Smooth muscle cell (in vitro differentiated cells): ENCODE results near the gene PNPLA6. TPM values are rescaled to one million over a fixed set of nuclear protein-coding genes. Genes with fewer than 3 reads are reported as not detected.

ENCODE experiments used
- DNase-seq: peaks from one replicate; lab custom pipeline; 2025; ENCODE audit not compliant: unreplicated experiment; lab: John Stamatoyannopoulos, UW
- H2AFZ ChIP-seq: fragments of 200-600 bp; sonication (generic); 2 replicates; pipeline ENCODE4 v1.6.0; 2016; ENCODE audit warnings: antibody characterized with exemption, low read depth, mild to moderate bottlenecking
- H3F3A ChIP-seq: fragments of 200-600 bp; sonication (generic); 2 replicates; pipeline ENCODE4 v1.6.0; 2017; ENCODE audit warnings: antibody characterized with exemption, low read depth
- H3K27ac ChIP-seq: fragments of 200-600 bp; sonication (generic); 2 replicates; pipeline ENCODE4 v1.5.1; 2016; ENCODE audit warnings: low read depth, mild to moderate bottlenecking
- H3K27me3 ChIP-seq: fragments of 200-600 bp; sonication (generic); 2 replicates; pipeline ENCODE4 v1.6.1; 2016; ENCODE audit warnings: low read depth, mild to moderate bottlenecking
- H3K36me3 ChIP-seq: fragments of 200-600 bp; sonication (generic); 2 replicates; pipeline ENCODE4 v1.5.1; 2016; ENCODE audit warnings: low read depth
- H3K4me1 ChIP-seq: fragments of 200-600 bp; sonication (generic); 2 replicates; pipeline ENCODE4 v1.5.1; 2016; ENCODE audit warnings: low read depth
- H3K4me2 ChIP-seq: fragments of 200-600 bp; sonication (generic); 2 replicates; pipeline ENCODE4 v1.6.0; 2016; ENCODE audit warnings: mild to moderate bottlenecking
- H3K4me3 ChIP-seq: fragments of 200-600 bp; sonication (generic); 2 replicates; pipeline ENCODE4 v1.5.1; 2016; ENCODE audit warnings: mild to moderate bottlenecking
- H3K79me2 ChIP-seq: fragments of 200-600 bp; sonication (generic); 2 replicates; pipeline ENCODE4 v1.6.0; 2016; ENCODE audit warnings: low read depth, mild to moderate bottlenecking
- H3K9ac ChIP-seq: fragments of 200-600 bp; sonication (generic); 2 replicates; pipeline ENCODE4 v1.6.0; 2016; ENCODE audit warnings: low read depth
- H3K9me3 ChIP-seq: fragments of 200-600 bp; sonication (generic); replicated peaks from 2 replicates; pipeline ENCODE4 v1.5.1; 2016; ENCODE audit warnings: low read depth
- H4K20me1 ChIP-seq: fragments of 200-600 bp; sonication (generic); 2 replicates; pipeline ENCODE4 v1.6.0; 2016; ENCODE audit warnings: low read depth
- WGBS: methylation state at CpG from one replicate; pipeline ENCODE4 v1.1.7; 2016; ENCODE audit warnings: low lambda C conversion rate; 5-methylcytosine and 5-hydroxymethylcytosine counted together
- polyA plus RNA-seq: library from polyadenylated mRNA; unstranded; fragments of >200 nt; fragmentation: Nextera tagmentation; extraction: Ambion mirVana; gene quantifications from 2 replicates; pipeline ENCODE4 v1.2.1, GENCODE V29; 2016
- total RNA-seq: library from RNA; depleted of rRNA; stranded (reverse); fragments of >200 nt; gene quantifications from 2 replicates; pipeline ENCODE4 v1.2.3, GENCODE V29; 2014
- TF ChIP-seq, protein P1 (sequence below): fragments of 200-600 bp; sonication (generic); IDR thresholded peaks from 2 replicates; pipeline ENCODE4 v1.5.1; 2017; ENCODE audit warnings: borderline replicate concordance, mild to moderate bottlenecking, antibody characterized with exemption; ENCODE audit not compliant: insufficient read depth, poor library complexity, severe bottlenecking

Gene PNPLA6
- total and polyA plus RNA-seq, 2 experiments from 2014 or later: 22.3 to 55.6 TPM

DNA sequence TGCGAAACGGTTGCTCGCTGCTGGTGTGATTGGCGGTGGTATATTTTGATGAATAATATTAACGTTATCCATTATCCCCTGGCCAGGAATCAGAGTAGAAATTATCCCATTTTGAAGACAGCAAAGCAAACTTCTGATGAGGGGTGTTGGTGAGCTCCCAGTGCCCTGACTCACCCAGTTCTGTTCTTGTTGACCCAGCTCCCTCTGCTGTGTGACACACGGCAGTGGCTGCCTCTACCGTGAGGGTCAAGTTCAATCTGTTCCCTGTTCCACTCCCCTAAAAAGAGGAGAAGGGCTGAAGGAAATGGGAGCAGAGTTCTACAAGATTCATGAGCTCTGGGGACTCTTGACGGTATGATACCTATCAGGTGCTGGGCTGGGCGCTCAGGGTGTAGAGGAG is 62.2 kb downstream of the PNPLA6 start:
- Histone ChIP-seq H3K4me2 (no peak overlapping the region), H2AFZ (no peak overlapping the region), H3K27ac (no peak overlapping the region), H3K27me3 (peaks cover 52% of the 10 kb centered on the region), H3K4me1 (peaks cover 4% of the 10 kb centered on the region), H3F3A (peaks cover 3% of the 10 kb centered on the region), H3K79me2 (no peaks in the 10 kb centered on the region), H3K36me3 (no peaks in the 10 kb centered on the region), H3K9ac (no peak overlapping the region), H3K9me3 (no peaks in the 10 kb centered on the region), H3K4me3 (no peak overlapping the region), H4K20me1 (peaks cover 12% of the 10 kb centered on the region)
- no peak for DNase-seq
- 74% methylated on average over 9 of the region's 9 CpGs for WGBS
- TF ChIP-seq, protein P1, sequence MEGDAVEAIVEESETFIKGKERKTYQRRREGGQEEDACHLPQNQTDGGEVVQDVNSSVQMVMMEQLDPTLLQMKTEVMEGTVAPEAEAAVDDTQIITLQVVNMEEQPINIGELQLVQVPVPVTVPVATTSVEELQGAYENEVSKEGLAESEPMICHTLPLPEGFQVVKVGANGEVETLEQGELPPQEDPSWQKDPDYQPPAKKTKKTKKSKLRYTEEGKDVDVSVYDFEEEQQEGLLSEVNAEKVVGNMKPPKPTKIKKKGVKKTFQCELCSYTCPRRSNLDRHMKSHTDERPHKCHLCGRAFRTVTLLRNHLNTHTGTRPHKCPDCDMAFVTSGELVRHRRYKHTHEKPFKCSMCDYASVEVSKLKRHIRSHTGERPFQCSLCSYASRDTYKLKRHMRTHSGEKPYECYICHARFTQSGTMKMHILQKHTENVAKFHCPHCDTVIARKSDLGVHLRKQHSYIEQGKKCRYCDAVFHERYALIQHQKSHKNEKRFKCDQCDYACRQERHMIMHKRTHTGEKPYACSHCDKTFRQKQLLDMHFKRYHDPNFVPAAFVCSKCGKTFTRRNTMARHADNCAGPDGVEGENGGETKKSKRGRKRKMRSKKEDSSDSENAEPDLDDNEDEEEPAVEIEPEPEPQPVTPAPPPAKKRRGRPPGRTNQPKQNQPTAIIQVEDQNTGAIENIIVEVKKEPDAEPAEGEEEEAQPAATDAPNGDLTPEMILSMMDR: no peak

DNA sequence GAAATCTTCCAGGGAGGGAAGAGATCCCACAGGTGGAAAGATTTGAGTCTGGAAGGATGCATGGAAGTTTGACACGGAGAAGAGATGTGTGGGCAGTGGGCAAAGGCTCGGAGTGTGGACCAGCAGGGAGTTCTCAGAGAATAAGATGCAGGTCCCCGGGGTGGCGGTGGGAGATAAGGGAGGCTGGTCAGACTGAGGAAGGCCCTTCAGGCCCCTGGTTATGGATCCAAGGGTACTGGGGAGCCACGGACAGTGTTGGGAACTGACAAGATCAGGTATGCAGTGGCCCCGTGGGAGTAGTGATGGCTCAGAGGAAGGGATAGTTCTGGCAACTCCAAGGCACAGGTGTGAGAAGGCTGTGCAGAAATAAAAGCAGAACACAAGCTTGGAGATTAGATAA is 62.7 kb downstream of the PNPLA6 start:
- peaks cover 3% of the 10 kb centered on the region for H3F3A ChIP-seq
- H3K27me3 ChIP-seq: peaks cover 51% of the 10 kb centered on the region
- H3K9me3 ChIP-seq: no peaks in the 10 kb centered on the region
- H3K4me1 ChIP-seq: peaks cover 4% of the 10 kb centered on the region
- no peak overlapping the region for H2AFZ ChIP-seq
- DNase-seq: no peak
- H3K9ac ChIP-seq: no peak overlapping the region
- 85% methylated on average over 6 of the region's 6 CpGs for WGBS
- peaks cover 12% of the 10 kb centered on the region for H4K20me1 ChIP-seq
- H3K36me3 ChIP-seq: no peaks in the 10 kb centered on the region
- H3K79me2 ChIP-seq: no peaks in the 10 kb centered on the region
- H3K4me2 ChIP-seq: no peak overlapping the region
- no peak overlapping the region for H3K4me3 ChIP-seq
- TF ChIP-seq, protein P1: no peak
- no peak overlapping the region for H3K27ac ChIP-seq

DNA sequence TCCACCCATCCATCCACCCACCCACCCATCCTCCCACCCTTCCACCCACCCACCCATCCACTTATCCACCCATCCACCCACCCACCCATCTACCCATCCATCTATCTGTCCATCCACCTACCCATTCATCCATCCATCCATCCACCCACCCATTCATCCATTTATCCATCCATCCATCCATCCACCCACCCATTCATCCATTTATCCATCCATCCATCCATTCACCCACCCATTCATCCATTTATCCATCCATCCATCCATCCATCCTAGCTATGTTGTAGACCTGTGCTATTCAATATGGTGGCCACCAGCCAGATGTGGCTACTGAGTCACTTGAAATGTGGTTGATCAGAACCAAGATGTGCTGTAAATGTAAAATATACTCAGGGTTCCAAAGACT is 65.2 kb downstream of the PNPLA6 start:
- Histone ChIP-seq H3F3A (peaks cover 3% of the 10 kb centered on the region), H3K79me2 (no peaks in the 10 kb centered on the region), H4K20me1 (peaks cover 12% of the 10 kb centered on the region), H3K36me3 (no peaks in the 10 kb centered on the region), H3K9ac (no peak overlapping the region), H3K4me2 (no peak overlapping the region), H3K27me3 (peaks cover 27% of the 10 kb centered on the region), H2AFZ (no peak overlapping the region), H3K4me3 (no peak overlapping the region), H3K4me1 (peaks cover 4% of the 10 kb centered on the region), H3K9me3 (no peaks in the 10 kb centered on the region), H3K27ac (no peak overlapping the region)
- TF ChIP-seq, protein P1: no peak
- DNase-seq: no peak

DNA sequence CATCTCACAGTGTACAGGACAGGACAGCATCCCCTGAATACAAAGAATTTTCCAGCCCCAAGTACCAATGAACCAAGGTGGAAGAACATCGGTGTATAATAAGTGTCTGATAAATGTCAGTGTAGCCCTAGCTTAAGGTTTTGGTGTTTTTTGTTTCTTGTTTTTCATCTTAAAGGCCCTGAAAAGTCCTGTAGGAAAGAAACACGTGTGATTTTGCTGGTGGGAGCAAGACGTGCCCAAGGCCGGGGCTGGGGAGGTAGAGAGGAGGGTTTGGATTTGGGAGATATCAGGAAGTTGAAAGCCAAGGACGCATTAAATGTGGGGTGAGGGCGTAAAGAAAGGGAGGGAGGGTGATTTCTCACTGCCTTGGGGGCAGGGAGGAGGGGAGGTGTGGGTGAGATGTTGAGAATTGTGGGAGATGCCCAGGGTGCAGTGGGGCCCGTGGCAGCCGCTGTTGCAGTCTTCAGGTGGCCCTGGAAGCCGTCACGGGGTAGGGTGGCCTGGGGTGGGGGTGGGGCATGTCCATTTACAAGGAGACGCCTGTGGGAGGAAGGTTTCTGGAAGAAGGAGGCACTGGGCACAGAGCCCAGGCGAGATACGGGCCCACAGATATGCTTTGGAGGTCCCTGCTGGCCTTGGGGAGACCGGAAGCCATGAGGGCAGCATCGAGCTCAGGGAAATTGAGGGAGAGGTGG is 66.9 kb downstream of the PNPLA6 start:
- H3K9me3 ChIP-seq: no peaks in the 10 kb centered on the region
- no peaks in the 10 kb centered on the region for H3F3A ChIP-seq
- H3K4me2 ChIP-seq: no peak overlapping the region
- H3K36me3 ChIP-seq: no peaks in the 10 kb centered on the region
- WGBS: 70% methylated on average over 10 of the region's 15 CpGs
- no peak overlapping the region for H3K4me3 ChIP-seq
- H2AFZ ChIP-seq: no peak overlapping the region
- DNase-seq: no peak
- no peaks in the 10 kb centered on the region for H3K4me1 ChIP-seq
- H3K9ac ChIP-seq: no peak overlapping the region
- no peak overlapping the region for H3K27ac ChIP-seq
- H4K20me1 ChIP-seq: peaks cover 9% of the 10 kb centered on the region
- TF ChIP-seq, protein P1: no peak
- H3K79me2 ChIP-seq: no peaks in the 10 kb centered on the region
- H3K27me3 ChIP-seq: peaks cover 15% of the 10 kb centered on the region
